Endothelial cell (in vitro differentiated cells): Measurements from ENCODE around the gene SPPL3. TPM values are rescaled to one million over a fixed set of nuclear protein-coding genes. Genes with fewer than 3 reads are reported as not detected.
A peak's percentile ranks its signal among the peaks of the same experiment; 100 is the strongest.

Experiments
- DNase-seq: peaks from one replicate; pipeline ENCODE4 v3.0.0; 2021; ENCODE audit warnings: low spot score
- H3K27ac Mint-ChIP-seq: one replicate; pipeline ENCODE4 v1.8.0; 2021; ENCODE audit warnings: mixed read lengths, inconsistent platforms; ENCODE audit not compliant: unreplicated experiment
- H3K27me3 Mint-ChIP-seq: one replicate; pipeline ENCODE4 v1.8.0; 2021; ENCODE audit warnings: mild to moderate bottlenecking, moderate library complexity, mixed read lengths, inconsistent platforms; ENCODE audit not compliant: unreplicated experiment
- H3K36me3 Mint-ChIP-seq: one replicate; pipeline ENCODE4 v1.8.0; 2021; ENCODE audit warnings: mild to moderate bottlenecking, low read depth, mixed read lengths, inconsistent platforms; ENCODE audit not compliant: unreplicated experiment
- H3K4me1 Mint-ChIP-seq: one replicate; pipeline ENCODE4 v1.8.0; 2021; ENCODE audit warnings: mild to moderate bottlenecking, mixed read lengths, inconsistent platforms; ENCODE audit not compliant: unreplicated experiment
- H3K4me3 Mint-ChIP-seq: one replicate; pipeline ENCODE4 v1.8.0; 2021; ENCODE audit warnings: mild to moderate bottlenecking, mixed read lengths, inconsistent platforms; ENCODE audit not compliant: unreplicated experiment
- H3K9me3 Mint-ChIP-seq: one replicate; pipeline ENCODE4 v1.8.0; 2021; ENCODE audit warnings: mixed read lengths, inconsistent platforms; ENCODE audit not compliant: unreplicated experiment
- total RNA-seq: library from RNA; stranded (reverse); fragmentation: NEBNext Ultra II Directional; extraction: Animal tissue kit (Norgen Biotek cat#: 25700); gene quantifications from one replicate; pipeline ENCODE4 v1.2.1, GENCODE V29; 2021; ENCODE audit not compliant: unreplicated experiment
- TF ChIP-seq, protein P1 (sequence below): fragments of 200-600 bp; sonication (generic); IDR thresholded peaks from one replicate; pipeline ENCODE4 v1.5.0; 2021; ENCODE audit warnings: antibody characterized with exemption; ENCODE audit not compliant: unreplicated experiment

The SPPL3 gene
- total RNA-seq, 1 donor from 2014 or later: 55.4 TPM

DNA sequence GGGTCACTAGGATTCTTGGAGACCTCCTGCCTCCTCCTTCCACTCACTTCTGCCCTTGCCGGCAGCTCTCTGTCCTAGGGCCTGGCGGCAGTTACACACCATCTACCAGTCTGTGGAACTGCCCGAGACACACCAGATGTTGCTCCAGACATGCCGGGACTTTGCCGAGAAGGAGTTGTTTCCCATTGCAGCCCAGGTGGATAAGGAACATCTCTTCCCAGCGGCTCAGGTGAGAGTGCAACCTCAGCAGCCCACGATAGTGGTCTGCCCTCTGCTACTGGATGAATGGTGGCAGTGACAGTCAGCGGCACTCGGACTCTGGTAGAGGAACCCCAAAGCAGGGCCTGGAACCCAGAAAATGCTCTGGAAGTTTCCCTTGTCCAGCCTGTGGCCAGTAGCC, 177.2 kb downstream of the SPPL3 start:
- TF ChIP-seq, protein P1, sequence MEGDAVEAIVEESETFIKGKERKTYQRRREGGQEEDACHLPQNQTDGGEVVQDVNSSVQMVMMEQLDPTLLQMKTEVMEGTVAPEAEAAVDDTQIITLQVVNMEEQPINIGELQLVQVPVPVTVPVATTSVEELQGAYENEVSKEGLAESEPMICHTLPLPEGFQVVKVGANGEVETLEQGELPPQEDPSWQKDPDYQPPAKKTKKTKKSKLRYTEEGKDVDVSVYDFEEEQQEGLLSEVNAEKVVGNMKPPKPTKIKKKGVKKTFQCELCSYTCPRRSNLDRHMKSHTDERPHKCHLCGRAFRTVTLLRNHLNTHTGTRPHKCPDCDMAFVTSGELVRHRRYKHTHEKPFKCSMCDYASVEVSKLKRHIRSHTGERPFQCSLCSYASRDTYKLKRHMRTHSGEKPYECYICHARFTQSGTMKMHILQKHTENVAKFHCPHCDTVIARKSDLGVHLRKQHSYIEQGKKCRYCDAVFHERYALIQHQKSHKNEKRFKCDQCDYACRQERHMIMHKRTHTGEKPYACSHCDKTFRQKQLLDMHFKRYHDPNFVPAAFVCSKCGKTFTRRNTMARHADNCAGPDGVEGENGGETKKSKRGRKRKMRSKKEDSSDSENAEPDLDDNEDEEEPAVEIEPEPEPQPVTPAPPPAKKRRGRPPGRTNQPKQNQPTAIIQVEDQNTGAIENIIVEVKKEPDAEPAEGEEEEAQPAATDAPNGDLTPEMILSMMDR: no peak
- H3K36me3 Mint-ChIP-seq: peaks cover 27% of the 10 kb centered on the region
- no peak for DNase-seq
- peaks cover 12% of the 10 kb centered on the region for H3K4me1 Mint-ChIP-seq
- H3K27me3 Mint-ChIP-seq: peaks cover 5% of the 10 kb centered on the region
- H3K9me3 Mint-ChIP-seq: no peaks in the 10 kb centered on the region
- no peak overlapping the region for H3K27ac Mint-ChIP-seq
- no peak overlapping the region for H3K4me3 Mint-ChIP-seq

GRCh38 chr12:120726510-120726793, 177.7 kb downstream of the SPPL3 start:
- Mint-ChIP-seq H3K27me3 (peaks cover 5% of the 10 kb centered on the region), H3K4me1 (peaks cover 16% of the 10 kb centered on the region), H3K9me3 (no peaks in the 10 kb centered on the region), H3K4me3 (peak overlapping the region; percentile 88), H3K36me3 (peaks cover 32% of the 10 kb centered on the region), H3K27ac (peak overlapping the region; percentile 68)
- TF ChIP-seq, protein P1: no peak
- DNase-seq: no peak

DNA sequence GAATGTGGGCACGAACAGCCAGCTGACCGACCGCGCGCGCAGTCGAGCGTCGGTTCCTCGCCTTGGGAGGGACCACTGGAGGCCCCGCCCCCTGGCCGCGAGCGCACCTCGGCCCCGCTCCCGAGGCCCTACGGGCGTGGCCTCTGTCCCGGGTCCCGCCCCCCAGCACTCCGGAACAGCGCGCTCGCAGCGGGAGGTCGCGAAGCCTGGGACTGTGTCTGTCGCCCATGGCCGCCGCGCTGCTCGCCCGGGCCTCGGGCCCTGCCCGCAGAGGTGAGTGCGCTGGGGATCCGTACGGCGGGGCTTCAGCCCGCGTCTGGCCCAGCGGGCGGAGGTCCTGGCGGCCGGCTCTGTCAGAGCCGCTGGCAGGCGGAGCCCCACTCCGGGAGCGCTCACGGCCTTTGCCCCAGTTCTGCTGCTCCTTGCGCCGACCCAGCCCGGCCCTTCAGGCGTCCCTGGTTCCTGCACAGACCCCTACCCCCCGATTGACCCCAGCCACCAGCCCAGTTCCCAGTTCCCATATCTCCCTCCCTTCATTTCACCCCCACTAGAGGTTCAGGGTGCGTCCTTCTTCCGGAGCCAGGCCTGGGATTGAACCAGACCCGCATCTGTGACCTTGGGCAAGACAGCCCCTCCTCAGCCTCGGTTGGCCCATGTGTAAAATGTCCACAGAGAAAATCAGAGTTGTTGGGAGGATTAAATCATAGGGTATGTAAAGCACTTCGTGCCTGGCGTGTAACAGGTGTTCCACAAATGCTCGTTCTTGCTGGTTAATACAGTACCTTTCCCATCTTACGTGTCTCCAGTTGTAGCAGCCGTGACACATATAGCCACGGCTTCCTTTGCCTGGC, 178.3 kb downstream of the SPPL3 start, which contains the start of gene ACADS:
Gene ACADS, plus strand, starts transcription at position 168 of the 851 bp plus-strand sequence. Its CDS starts 60 bp downstream, at position 228.
- Mint-ChIP-seq H3K27ac (peak within 1 kb of the TSS; percentile 68), H3K4me1 (peaks cover 16% of the 10 kb centered on the region), H3K27me3 (peaks cover 5% of the 10 kb centered on the region), H3K9me3 (no peaks in the 10 kb centered on the region), H3K36me3 (peaks cover 37% of the 10 kb centered on the region), H3K4me3 (peak within 1 kb of the TSS; percentile 88)
- TF ChIP-seq, protein P1: no peak
- peak; percentile 84 for DNase-seq

GRCh38 chr12:120725151-120725658, 179.0 kb downstream of the SPPL3 start:
- peaks cover 16% of the 10 kb centered on the region for H3K4me1 Mint-ChIP-seq
- TF ChIP-seq, protein P1: no peak
- no peaks in the 10 kb centered on the region for H3K9me3 Mint-ChIP-seq
- H3K27me3 Mint-ChIP-seq: peaks cover 6% of the 10 kb centered on the region
- peaks cover 37% of the 10 kb centered on the region for H3K36me3 Mint-ChIP-seq
- H3K4me3 Mint-ChIP-seq: peak overlapping the region; percentile 83
- no peak overlapping the region for H3K27ac Mint-ChIP-seq
- no peak for DNase-seq

- TF ChIP-seq, protein P1: no peak
- Mint-ChIP-seq H3K27ac (no peak overlapping the region), H3K4me1 (peaks cover 16% of the 10 kb centered on the region), H3K36me3 (peaks cover 39% of the 10 kb centered on the region), H3K4me3 (peak overlapping the region; percentile 83), H3K9me3 (no peaks in the 10 kb centered on the region), H3K27me3 (peaks cover 7% of the 10 kb centered on the region)
- no peak for DNase-seq
Observed at GRCh38 chr12:120724720-120725119, 179.4 kb downstream of the SPPL3 start.
